Subcutaneous adipose tissue (tissue), 4 donors: ENCODE results near the gene AKT1. TPM values are rescaled to one million over a fixed set of nuclear protein-coding genes. Genes with fewer than 3 reads are reported as not detected.

Experiments used
- total RNA-seq, 4 donors: library from RNA; depleted of rRNA; stranded (reverse); fragments of >200 nt; gene quantifications; one replicate each; pipeline ENCODE4 v1.1.0, GENCODE V29; 2016
- TF ChIP-seq, protein P1 (sequence below): fragments of 450-650 bp; IDR thresholded peaks from one replicate; pipeline ENCODE4 v1.5.1; 2016; ENCODE audit warnings: low read depth, mild to moderate bottlenecking, control low read depth, antibody characterized with exemption, moderate library complexity

The AKT1 gene
- total RNA-seq, 4 donors from 2014 or later, result 70.9 to 264 (median 110) TPM

DNA sequence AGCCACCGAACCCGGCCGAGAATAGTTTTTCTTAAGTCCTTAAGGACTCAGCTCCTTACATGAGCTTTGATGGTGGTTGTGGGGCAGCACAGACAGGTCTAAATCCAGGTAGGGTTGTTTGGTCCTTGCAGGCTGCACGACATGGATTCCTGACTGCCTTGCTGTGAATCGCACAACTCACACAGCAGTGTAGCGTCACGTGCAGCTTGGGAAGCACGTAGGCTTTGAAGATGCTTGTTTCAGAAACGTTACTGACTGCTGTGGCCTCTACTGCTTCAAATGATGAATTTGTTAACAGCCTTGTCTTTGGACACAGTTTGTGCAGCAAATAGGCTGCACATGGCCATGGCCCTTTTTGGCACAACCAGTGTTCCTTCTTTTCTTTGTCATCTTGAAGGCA lies 35.2 kb upstream of the AKT1 start:
- TF ChIP-seq, protein P1, sequence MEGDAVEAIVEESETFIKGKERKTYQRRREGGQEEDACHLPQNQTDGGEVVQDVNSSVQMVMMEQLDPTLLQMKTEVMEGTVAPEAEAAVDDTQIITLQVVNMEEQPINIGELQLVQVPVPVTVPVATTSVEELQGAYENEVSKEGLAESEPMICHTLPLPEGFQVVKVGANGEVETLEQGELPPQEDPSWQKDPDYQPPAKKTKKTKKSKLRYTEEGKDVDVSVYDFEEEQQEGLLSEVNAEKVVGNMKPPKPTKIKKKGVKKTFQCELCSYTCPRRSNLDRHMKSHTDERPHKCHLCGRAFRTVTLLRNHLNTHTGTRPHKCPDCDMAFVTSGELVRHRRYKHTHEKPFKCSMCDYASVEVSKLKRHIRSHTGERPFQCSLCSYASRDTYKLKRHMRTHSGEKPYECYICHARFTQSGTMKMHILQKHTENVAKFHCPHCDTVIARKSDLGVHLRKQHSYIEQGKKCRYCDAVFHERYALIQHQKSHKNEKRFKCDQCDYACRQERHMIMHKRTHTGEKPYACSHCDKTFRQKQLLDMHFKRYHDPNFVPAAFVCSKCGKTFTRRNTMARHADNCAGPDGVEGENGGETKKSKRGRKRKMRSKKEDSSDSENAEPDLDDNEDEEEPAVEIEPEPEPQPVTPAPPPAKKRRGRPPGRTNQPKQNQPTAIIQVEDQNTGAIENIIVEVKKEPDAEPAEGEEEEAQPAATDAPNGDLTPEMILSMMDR, result no peak

DNA sequence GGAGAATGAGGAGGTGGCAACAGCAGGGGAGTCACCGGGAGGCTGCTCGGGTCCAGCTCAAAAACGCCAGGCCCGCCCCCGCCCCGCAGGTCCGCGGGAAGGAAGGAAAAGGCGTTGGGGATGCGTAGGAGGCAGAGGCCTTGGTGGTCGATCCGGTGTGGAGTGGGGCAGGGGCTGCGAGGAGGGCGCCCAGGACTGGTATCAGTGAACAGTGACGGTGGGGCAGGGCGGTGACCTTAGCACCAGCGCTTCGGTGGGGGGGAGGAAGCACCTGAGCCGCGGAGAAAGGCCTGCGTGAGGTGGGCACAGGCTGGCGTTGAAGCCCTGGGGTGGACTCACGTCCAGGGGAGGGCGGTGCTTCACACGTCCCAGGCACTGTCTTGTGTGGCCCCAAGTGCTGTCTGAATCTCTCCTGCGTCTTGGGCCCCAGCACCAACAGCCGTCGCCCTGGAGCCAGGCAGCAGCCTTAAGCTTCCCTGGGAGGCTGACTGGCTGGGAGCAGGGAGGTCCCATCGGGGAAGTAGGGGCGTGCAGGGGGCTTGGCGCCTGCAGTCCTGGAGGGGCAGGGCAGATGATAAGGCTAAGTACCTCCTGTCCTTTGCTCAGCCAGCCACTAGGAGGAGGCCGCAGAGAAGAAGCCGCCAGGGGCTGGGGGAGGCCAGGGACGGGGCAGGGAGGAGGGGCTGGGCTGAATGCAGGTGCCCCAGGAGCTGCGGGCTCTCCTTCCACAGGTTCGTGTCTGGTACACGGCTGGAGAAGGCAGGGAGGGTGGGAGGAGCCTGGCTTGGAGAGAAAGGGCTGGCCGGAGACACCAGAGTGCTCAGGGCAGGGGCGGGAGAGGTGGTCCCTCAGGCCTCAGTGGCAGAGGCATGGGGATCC lies 31.9 kb upstream of the AKT1 start:
- TF ChIP-seq, protein P1, result no peak

DNA sequence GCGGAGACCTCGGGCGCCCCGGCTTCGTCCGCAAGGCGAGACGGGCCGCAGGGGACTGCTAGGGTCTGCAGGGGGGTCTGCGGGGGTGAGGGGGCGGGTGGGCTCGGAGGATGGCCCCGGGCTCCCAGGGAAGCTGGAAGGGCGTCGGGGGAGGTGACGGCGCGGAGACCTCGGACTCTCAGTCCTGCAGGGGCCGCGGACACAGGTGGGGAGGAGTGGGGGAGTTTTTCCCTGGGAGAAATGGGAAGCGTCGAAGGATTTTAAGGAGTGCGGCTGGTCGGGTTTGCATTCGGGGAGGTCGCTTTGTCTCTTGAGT lies 31.3 kb upstream of the AKT1 start:
- TF ChIP-seq, protein P1, result no peak

DNA sequence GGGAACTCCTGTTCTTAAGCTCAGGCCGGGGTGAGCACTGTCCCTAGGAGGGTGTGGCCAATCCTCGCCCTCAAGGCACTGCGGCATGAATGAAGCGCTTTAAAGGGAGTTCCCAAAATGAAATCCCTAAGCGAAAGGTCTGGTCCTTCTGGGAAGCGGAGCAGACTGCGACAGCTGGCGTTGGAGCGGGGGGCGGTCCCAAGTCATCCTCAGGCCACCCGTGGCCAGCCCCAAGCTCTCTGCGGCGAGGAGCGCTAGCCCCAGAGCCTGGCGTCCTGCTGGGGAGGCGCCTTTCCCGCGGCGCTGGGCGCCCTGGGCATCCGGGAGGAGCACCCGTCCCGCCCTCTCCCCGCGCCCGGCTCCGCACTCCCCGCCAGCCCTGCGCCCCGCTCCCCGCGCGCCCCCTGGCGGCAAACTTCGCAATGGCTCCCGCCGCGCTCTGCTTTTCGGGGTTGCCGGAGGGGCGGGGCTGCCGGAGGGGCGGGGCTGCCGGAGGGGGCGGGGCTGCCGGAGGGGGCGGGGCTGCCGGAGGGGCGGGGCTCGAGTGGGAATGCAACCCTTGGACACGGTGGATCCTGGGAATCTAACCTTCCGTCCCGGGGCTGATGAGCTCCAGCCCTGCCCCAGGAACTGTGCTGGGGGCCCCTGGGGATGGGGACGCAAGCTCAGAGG lies 30.8 kb upstream of the AKT1 start:
- TF ChIP-seq, protein P1, result no peak

DNA sequence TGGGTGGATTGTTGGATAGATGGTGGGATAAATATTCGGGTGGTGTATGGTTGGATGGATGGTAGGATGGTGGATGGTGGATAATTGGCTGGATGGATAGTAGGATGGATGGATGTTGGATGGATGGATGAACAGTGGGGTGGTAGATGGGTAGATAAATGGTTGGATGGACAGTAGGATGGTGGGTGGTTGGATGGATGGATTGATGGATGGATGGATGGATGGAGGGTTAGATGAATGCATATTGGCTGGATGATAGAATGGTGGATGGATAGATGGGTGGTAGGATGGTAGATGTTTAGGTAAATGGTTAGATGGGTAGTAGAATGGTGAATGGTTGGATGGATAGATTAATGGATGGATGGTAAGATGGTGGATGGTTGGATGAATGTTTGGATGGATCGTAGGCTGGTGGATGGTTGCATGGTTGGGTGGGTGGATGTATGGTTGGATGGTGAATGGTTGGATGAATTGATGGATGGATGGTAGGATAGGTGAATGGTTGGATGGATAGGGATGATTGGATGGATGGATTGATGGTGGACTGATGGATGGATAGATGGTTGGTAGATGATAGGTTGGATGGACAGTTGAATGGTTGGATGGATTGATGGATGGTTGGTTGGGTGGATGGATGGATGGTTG lies 28.9 kb upstream of the AKT1 start:
- TF ChIP-seq, protein P1, result no peak

DNA sequence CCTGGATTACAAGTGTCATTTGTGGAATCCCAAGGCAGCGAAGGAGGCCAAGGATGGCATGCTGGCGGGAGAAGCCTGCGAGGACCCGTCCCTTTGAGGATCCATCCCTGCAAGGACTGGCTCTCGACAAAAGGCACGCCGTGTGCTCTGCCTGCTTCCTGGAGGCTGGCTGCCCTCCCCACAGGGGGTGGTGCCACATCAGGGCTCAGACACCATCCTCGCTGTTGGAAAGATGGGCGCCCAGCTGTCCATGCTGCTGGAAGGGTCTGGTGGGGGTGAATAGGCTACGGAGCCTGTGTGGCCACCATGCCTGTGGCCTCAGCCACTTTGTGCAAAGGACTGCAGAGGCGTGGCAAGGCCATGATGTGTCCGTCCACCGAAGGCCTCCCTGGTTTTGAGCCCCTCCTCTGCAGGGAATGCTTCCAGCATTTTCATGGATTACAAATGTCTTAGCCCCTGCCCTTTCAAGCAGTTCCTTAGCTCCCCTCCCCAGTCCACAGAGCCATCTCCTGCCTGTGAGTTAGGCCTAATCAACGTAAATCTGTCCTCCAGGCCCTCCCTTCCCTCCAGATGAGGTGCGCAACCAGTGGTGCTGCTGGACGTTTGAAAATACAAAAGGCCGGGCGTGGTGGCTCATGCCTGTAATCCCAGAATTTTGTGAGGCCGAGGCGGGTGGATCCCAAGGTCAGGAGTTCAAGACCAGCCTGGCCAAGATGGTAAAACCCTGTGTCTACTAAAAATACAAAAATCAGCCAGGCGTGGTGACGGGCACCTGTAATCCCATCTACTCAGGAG lies 27.5 kb upstream of the AKT1 start:
- TF ChIP-seq, protein P1, result no peak
